C1 segment of cervical spinal cord (tissue), 14 donors: ENCODE data around the gene ZFAND3.
"Not testable (repeated sequence)": the region's sequence is repeated elsewhere in the genome, so short reads cannot be mapped to it uniquely, and the experiment has no call there.

Experiments used
- DNase-seq, 14 donors: peaks; one replicate each; lab custom pipeline; 2025; lab: John Stamatoyannopoulos, UW

Gene ZFAND3

DNA sequence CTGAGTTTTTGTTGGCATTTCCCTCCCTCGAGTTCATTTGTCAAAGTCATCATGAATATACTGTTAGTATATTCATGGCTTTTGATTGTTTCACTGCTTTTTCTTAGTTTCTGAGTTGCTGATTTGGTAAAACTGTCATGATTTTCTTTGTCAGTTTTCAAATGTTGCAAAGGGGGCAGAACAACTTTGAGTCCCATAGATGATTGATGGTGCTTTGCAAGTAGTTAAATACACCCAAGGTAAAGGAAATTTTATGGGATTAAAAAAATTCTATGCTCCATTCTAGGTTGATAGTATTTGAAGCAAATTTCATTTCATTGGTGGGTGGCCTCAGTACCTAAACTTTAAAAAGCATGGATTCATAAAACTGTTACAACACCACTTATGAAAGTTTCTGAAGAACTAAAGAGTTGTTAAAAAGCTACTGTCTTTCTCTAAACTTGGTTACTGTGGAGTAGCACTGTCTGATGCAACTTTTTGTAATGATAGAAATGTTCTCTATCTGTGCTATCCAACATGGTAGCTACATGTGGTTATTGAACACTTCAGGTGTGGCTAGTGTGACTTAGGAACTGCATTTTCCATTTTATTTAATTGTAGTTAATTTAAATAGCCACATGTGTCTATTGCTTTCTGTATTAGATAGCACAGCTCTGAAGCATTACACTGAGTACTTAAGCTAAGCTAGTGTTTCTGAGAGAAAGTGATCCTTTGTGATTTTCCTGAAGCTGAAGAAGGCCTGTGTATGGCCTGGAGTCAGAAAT, 153.6 kb downstream of the ZFAND3 start:
- no peak for DNase-seq

- DNase-seq, result no peak
Observed at GRCh38 chr6:37974381-37974780, 154.9 kb downstream of the ZFAND3 start.

DNA sequence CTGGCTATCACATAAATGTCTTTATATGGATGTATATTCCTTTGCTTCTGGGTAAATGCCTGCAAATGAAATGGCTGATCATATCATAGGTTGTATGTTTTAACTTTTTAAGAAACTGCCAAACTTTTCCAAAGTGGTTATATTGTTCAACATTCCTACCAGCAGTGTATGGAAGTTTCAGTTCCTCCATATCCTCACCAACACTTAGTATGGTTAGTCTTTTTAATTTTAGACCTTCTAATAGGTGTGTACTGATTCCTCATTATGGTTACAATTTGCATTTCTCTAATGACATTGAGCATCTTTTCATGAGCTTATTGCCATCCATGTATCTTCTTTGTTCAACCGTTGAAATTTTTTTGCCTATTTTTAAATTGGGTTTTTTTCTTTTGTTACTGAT, 155.4 kb downstream of the ZFAND3 start:
- DNase-seq, result no peak

- no peak for DNase-seq
Observed at GRCh38 chr6:37977715-37978114, 158.2 kb downstream of the ZFAND3 start.

DNA sequence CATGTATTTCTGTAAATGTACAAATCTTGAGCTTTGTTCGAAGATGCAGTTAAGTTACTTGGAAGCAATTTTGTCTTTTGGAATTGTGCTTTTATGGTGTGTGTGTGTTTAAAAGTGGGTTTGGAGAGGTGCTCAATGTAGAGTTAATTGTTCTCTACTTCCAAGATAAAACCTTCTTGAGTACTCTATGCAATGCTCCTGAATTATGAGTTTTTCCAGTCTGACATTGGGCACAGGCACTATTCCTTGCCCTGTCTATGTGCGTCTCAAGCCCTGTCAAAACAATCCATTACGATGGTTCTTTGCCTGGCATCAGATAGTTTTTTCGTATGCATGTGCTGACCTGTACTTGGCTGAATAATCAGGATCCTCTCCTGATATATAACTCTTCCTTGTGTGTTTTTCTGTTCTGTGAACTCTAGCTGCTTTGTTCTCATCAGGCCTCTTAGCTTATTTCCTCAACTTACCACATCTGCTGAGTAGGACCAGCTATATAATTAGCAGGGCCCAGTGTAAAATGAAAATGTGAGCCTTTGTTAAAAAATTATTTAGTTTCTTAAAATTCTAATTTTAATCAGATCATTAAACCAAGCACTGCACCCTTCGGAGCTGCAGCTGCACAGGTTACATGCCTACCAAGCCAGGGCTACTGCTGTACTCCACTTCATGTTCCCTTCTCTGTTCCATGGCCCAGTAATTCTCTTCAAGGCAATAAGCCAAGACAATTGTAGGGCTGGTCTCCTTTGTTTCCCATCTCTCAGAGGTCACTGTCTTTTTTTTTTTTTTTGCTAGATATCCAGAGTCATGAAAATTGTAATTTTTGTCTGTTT, 160.1 kb downstream of the ZFAND3 start:
- no peak for DNase-seq

DNA sequence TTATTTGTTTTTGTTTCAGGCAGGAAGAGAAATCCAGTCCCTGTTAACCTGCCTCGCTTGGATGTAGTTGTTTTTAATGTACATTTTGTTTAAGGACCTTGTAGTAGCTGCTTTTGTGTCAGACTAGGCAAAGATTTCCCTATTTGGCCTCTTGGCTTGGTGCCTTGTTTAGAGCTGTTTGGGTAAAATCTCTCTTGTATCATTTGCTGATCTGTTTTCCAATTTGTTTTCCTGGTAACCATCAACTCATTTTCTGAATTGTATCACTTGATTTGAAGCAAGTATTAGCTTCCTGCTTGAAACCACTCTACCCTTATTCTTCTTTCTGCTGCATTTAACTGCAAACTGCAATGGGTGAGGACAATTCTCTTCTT, 160.7 kb downstream of the ZFAND3 start:
- no peak for DNase-seq

DNA sequence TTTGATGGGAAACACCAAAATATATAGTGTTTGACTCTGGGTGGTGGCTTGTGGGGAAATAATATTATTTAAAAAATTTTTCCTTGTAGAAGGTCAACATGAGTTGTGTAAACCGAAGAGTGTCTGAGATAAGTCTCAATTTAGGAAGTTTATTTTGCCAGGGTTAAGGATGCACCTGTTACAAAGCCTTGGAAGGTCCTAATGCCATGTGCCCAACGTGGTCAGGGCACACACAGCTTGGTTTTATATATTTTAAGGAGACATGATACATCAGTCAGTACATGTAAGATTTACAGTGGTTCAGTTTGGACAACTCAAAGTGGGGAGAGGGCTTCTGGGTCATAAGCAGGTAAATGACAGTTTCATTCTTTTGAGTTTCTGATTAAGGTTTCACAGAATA, 162.1 kb downstream of the ZFAND3 start:
- DNase-seq, result no peak

DNA sequence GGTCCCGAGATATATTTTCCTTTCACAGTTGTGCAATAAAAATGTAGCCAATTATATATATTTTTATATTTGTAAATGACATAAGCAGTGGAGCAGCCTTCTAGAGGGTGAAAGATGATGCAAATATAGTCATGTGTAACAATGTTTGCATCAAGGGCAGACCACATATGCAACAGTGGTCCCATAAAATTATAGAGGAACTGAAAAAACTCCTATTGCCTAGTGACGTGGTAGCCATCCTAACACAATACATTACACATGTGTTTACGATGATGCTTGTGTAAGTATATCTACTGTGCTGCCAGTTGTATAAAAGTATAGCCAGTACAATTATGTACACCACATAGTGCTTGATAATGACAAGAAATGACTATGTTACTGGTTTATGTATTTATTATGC, 162.8 kb downstream of the ZFAND3 start:
- DNase-seq, result no peak

DNA sequence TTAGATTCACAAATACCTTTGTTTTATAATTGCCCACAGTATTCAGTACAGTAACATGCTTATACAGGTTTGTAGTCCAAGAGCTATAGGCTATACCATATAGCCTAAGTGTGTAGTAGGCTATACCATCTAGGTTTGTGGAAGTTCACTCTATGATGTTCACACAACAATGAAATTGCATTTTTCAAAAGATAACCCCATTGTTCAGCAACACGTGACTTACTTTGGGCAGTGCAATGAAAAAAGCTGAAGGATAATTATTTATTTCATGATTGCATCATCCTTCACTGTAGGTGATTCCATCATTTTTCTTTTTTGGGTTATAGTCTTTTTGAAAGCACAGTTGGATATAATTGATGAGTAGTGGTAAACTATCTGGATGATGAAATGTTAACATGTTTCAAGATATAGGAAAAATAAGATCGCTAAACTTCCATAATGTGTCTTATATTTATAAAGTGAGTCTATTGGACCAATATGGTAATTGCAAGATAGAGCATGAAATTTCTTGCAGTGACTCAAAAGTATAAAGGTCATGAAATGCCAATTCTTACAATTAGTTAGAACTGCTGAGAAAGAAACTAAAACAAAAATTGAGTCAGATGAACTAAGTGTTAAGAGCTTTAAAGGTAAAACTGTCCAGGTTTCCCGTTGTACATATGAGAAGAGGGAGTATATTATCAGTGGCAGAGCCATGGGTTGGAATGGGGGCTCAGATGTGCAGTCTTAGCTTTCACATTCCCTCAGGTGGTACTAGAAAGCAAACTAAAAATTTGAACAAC, 164.4 kb downstream of the ZFAND3 start:
- no peak for DNase-seq

- no peak for DNase-seq
Observed at GRCh38 chr6:37984578-37984977, 165.1 kb downstream of the ZFAND3 start.

- no peak for DNase-seq
Observed at GRCh38 chr6:37985355-37985754, 165.8 kb downstream of the ZFAND3 start.

GRCh38 chr6:37987018-37987417, 167.5 kb downstream of the ZFAND3 start:
- DNase-seq, result no peak

DNA sequence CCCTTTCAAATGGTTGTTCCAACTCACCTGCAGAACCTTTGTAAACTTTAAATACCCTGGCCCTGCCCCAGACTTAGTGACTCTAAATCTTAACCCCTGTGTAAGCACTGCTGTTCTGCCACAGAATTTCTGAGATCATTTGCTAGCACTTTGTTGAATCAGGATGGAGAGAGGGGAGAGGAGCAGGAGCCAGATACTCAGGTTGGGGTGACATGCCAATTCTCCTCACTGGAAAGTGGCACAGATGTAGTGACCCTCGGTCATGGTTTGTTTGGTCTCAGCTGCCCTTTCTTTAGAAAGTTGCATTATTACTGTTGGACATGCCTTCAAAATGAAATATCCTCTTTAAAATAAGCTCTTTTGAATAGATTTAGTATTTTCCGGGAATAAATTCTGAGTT, 168.0 kb downstream of the ZFAND3 start:
- no peak for DNase-seq

- no peak for DNase-seq
Observed at GRCh38 chr6:37988127-37988526, 168.6 kb downstream of the ZFAND3 start.

DNA sequence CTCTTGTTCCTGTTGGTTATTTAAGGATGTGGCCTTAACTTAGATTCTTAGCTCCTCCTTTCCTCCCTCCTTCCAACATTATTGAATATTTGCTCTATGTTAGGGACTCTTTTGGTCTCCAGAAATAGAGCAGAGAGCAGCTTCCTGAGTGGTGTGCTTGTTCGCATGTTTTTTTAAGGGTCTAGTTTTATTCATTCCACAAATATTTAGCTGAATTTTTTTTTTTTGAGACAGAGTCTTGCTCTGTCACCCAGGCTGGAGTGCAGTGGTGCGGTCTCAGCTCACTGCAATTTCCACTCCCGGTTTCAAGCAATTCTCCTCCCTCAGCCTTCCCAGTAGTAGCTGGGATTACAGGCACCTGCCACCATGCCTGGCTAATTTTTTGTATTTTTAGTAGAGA, 169.2 kb downstream of the ZFAND3 start:
- DNase-seq, result no peak

DNA sequence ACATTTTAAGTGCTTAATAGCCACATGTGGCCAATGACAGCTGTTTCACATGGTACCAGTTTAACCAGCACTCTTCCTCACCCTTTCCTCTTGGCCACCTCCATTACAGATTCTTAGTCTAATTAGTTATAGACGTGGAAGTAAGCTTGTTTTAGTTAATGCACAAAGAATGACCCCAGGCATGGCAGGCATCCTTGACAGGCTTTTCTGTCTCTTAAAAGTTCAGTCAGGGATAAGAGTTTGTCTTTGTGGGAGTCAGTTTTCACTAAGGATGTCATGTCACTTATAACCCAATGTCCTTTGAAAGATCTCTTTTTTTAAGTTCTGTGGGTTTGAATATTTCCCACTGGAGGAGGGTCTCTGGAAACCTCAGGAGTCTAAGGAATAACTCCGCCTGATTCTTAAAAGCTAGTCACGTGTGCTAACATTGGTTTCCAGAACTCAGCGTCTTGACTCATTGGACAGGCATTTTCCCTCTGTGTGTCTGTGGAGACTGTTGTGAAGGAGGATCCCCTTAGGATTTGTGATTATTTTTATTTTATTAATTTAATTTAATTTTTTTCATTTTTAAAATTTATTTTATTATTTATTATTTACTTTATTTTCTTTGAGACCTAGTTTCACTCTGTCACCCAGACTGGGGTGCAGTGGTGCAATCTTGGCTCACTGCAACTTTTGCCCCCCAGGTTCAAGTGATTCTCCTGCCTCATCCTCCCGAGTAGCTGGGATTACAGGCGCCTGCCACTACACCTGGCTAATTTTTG, 171.4 kb downstream of the ZFAND3 start:
- no peak for DNase-seq

DNA sequence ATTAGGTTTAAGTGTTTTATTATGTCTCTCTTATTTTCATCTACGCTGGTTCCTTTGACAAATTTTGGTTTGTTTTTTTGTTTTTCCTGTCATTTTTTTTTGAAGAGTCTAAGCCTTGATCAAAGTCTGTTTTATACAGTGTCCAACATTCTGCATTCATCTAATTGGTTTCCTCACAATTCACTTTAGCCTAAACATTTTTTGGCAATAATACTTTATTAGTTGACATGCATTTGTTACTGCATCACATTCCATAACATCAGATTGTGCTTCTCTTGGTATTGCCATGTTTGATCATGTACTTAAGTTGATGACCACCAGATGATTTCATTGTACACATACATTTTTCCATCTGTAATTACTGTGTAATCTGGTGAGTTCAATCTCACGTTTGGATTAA, 173.2 kb downstream of the ZFAND3 start:
- no peak for DNase-seq

DNA sequence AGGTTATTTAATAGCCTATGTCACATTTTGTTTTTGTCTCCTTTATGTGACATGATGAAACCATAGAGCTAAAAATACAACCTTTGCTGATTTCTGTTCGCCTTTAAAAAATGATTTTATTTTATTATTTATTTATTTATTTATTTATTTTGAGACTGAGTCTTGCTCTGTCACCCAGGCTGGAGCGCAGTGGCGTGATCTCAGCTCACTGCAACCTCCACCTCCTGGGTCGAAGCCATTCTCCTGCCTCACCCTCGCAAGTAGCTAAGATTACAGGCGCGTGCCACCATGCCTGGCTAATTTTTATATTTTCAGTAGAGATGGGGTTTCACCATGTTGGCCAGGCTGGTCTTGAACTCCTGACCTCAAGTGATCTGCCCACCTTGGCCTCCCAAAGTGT, 173.7 kb downstream of the ZFAND3 start:
- DNase-seq, result not testable (repeated sequence)

- DNase-seq, result no peak
Observed at GRCh38 chr6:37993596-37993995, 174.1 kb downstream of the ZFAND3 start.

DNA sequence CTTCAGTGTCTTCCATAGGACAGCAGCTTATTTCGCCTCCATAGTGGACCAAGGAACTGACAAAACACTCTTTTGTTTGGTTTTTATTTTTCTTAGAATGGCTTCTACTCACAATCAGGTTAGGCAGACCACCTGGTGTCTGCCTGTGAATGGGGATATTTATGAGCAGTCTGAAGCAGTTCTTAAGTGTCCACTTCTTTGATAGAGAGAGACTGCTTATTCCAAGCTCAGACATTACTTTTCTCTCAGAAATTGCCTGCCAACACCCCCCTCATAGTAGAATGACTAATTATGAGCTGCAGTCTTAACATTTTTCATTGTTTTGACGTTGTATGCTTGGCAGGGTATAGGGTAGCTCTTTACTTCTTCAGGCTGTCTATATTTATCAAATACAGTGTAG, 174.7 kb downstream of the ZFAND3 start:
- DNase-seq, result no peak

- no peak for DNase-seq
Observed at GRCh38 chr6:37998366-37998765, 178.8 kb downstream of the ZFAND3 start.

DNA sequence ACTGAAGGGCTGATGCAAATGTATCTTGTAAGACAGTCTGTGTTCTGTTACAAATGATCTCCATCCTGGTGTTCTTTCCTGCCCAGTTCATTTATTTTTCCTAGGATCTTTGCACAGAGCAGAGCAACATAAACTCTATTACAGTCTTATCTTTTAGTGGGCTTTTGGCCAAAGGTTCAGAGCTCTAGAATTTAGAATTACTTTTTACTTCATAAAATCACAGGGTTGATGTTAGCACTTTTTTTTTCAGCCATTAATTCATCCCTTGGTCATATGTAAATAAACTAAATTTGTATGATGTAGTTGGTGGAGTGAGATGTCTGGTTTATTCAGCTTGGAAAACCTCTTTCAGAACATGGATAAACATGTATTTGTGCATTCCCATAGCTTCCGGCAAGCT, 181.9 kb downstream of the ZFAND3 start:
- no peak for DNase-seq
